ENCODE measurements around the gene TFR2. TPM values are rescaled to one million over a fixed set of nuclear protein-coding genes. Genes with fewer than 3 reads are reported as not detected.

TFR2 gene
- total and polyA plus RNA-seq, 2 of the 4 experiments (the other 2 are of a cell fraction) = 0.18 to 0.50 TPM

GRCh38 chr7:100609958-100610357, 31.4 kb downstream of the TFR2 start:
- ChIA-PET CTCF (no interaction called here), POLR2A (ENCODE audit: unreplicated experiment) (no interaction called here)
- Histone ChIP-seq H4K5ac (ENCODE audit: low read depth, low read length) (no peak overlapping the region), H2BK20ac (ENCODE audit: low read depth, low read length) (no peak overlapping the region), H3K4me2 (ENCODE audit: low read depth, low read length) (no peak overlapping the region), H4K20me1 (ENCODE audit: insufficient read depth, low read length) (no peaks in the 10 kb centered on the region), H3K79me1 (ENCODE audit: low read depth in 1 of 2, low read length in 2 of 2) (peaks cover 0 to 32% of the 10 kb centered on the region in 2 experiments; a peak in 2 of 4 replicates), H3K4ac (ENCODE audit: low read depth, low read length) (no peak overlapping the region), H3K4me1 (ENCODE audit: control insufficient read depth, insufficient read depth, low read length) (peaks cover 7% of the 10 kb centered on the region), H2AFZ (replicated peaks; ENCODE audit: low read length, poor library complexity) (no peak overlapping the region), H3K9me1 (ENCODE audit: insufficient read depth, low read length) (peaks cover 3% of the 10 kb centered on the region; the same call in 1 of the 2 replicates), H3K23ac (ENCODE audit: low read depth, low read length) (no peak overlapping the region), H2AK5ac (ENCODE audit: low read depth, low read length) (no peak overlapping the region), H2BK5ac (ENCODE audit: low read depth, low read length, poor library complexity, severe bottlenecking) (no peak overlapping the region), H3K9ac (ENCODE audit: low read depth, low read length) (no peak overlapping the region), H3K56ac (ENCODE audit: extremely low read depth, insufficient read depth, low read length) (no peak overlapping the region), H3K9me3 (ENCODE audit: control insufficient read depth, insufficient read depth, low read length) (no peaks in the 10 kb centered on the region), H4K8ac (ENCODE audit: low read depth in 2 of 2, low read length in 2 of 2) (no peak overlapping the region), H3K36me3 (ENCODE audit: control insufficient read depth, insufficient read depth, low read length) (peaks cover 30% of the 10 kb centered on the region), H4K91ac (ENCODE audit: insufficient read depth, low read depth, low read length) (no peak overlapping the region), H3K18ac (ENCODE audit: low read depth, low read length) (no peak overlapping the region), H3K4me3 (ENCODE audit: insufficient read depth, low read depth, low read length) (no peak overlapping the region), H2BK120ac (ENCODE audit: low read depth, low read length) (no peak overlapping the region), H2AK9ac (replicated peaks; ENCODE audit: low read depth, low read length, poor library complexity) (no peak overlapping the region), H3K14ac (replicated peaks; ENCODE audit: low read depth, low read length) (no peak overlapping the region), H3K27me3 (ENCODE audit: control insufficient read depth, insufficient read depth, low read length) (no peaks in the 10 kb centered on the region), H2BK15ac (ENCODE audit: low read depth, low read length) (no peak overlapping the region), H3K27ac (ENCODE audit: insufficient read depth, low read length) (no peak overlapping the region)
- intact Hi-C loops (cut with micrococcal nuclease) = loop anchor here (5.0 kb wide), 1 partner anchor 242 kb away; the partner anchor contains the start of gene SLC12A9
- dilution Hi-C loops (cut with HindIII; ENCODE audit: low sequenced_read_pairs, unreplicated experiment) = no loop called here
- no CpG with 5 or more reads among the region's 5 CpGs for WGBS, 2 experiments (ENCODE audit: extremely low coverage in 2 of 2, insufficient read length in 1 of 2)
- BruUV-seq (replicated peaks) = no TSS peak
- DNase-seq (no peak), ATAC-seq (ENCODE audit: low read depth) (no peak)
- TF ChIP-seq CTCF (conservative IDR thresholded peaks at IDR 0.05; ENCODE audit: low read depth, low read length) (no peak), RAD21 (IDR thresholded peaks at IDR 0.05; ENCODE audit: low read length) (no peak), MXI1 (IDR thresholded peaks at IDR 0.05; ENCODE audit: borderline replicate concordance, low read depth, low read length) (no peak), ELK1 (IDR thresholded peaks at IDR 0.05; ENCODE audit: borderline replicate concordance, low read depth, low read length) (no peak), MAFK (IDR thresholded peaks at IDR 0.05; ENCODE audit: low read depth, low read length) (no peak), POLR2A (IDR thresholded peaks at IDR 0.05; ENCODE audit: low read depth, low read length) (no peak), FOS (IDR thresholded peaks at IDR 0.05; ENCODE audit: low read depth, low read length) (no peak), USF2 (IDR thresholded peaks at IDR 0.05; ENCODE audit: low read depth, low read length) (no peak), MAZ (IDR thresholded peaks at IDR 0.05; ENCODE audit: borderline replicate concordance, low read depth, low read length) (no peak)
- in situ Hi-C loops (cut with MboI; ENCODE audit: low sequenced_read_pairs) = no loop called here

Measured in IMR-90 (cell line).